Measurements from ENCODE around the gene MAP7D2. TPM values are rescaled to one million over a fixed set of nuclear protein-coding genes. Genes with fewer than 3 reads are reported as not detected.

The MAP7D2 gene
- total and polyA plus RNA-seq, 2 experiments from 2014 or later = 0.90 to 1.6 TPM

- H3K27ac ChIP-seq (ENCODE audit: low read depth) = no peak overlapping the region
- no peak overlapping the region for H3K4me2 ChIP-seq
- no peak overlapping the region for H3K4me3 ChIP-seq
- H3K9me3 Mint-ChIP-seq = no peaks in the 10 kb centered on the region
- H3K79me2 ChIP-seq (replicated peaks; ENCODE audit: insufficient read depth) = peaks cover 34% of the 10 kb centered on the region
- H3K4me3 Mint-ChIP-seq = peak overlapping the region; percentile 50; the same call in 2 of the 3 replicates
- TF ChIP-seq ZNF114 (CRISPR knock-in tag; IDR thresholded peaks at IDR 0.05) = no peak
- TF ChIP-seq NANOG (IDR thresholded peaks at IDR 0.05; ENCODE audit: borderline replicate concordance) = no peak
- no peak for TF ChIP-seq REST (IDR thresholded peaks at IDR 0.05; ENCODE audit: unreplicated experiment)
- no peak for TF ChIP-seq POLR2AphosphoS5 (IDR thresholded peaks at IDR 0.05; ENCODE audit: low read depth)
- TF ChIP-seq ZNF331 (CRISPR knock-in tag; IDR thresholded peaks at IDR 0.05; ENCODE audit: low read depth) = no peak
- TF ChIP-seq CTCF (conservative IDR thresholded peaks at IDR 0.05; ENCODE audit: low read depth in 2 of 2) = no peak
- TF ChIP-seq EZH2phosphoT487 (IDR thresholded peaks at IDR 0.05; ENCODE audit: unreplicated experiment) = no peak
- no peak for TF ChIP-seq CREB1 (CRISPR knock-in tag; IDR thresholded peaks at IDR 0.05; ENCODE audit: low read depth)
- TF ChIP-seq ZNF462 (CRISPR knock-in tag; IDR thresholded peaks at IDR 0.05) = no peak
- TF ChIP-seq ETS1 (IDR thresholded peaks at IDR 0.05) = no peak
- TF ChIP-seq EZH2 (IDR thresholded peaks at IDR 0.05; ENCODE audit: low read depth, unreplicated experiment) = no peak
- TF ChIP-seq JUNB (IDR thresholded peaks at IDR 0.05; ENCODE audit: unreplicated experiment) = no peak
- TF ChIP-seq STAT1 (IDR thresholded peaks at IDR 0.05; ENCODE audit: unreplicated experiment) = no peak
- H2AFZ ChIP-seq = no peak overlapping the region
- peaks cover 13% of the 10 kb centered on the region; the same call in 2 of the 3 replicates for H3K4me1 Mint-ChIP-seq
- H3F3A ChIP-seq (replicated peaks; ENCODE audit: low read depth) = no peaks in the 10 kb centered on the region
- peaks cover 7% of the 10 kb centered on the region; the same call in 1 of the 2 replicates for H4K20me1 ChIP-seq (replicated peaks; ENCODE audit: insufficient read depth)
- peaks cover 4% of the 10 kb centered on the region for H3K27me3 Mint-ChIP-seq (ENCODE audit: insufficient read depth, low read depth, poor library complexity)
- no peaks in the 10 kb centered on the region for H3K27me3 ChIP-seq (ENCODE audit: insufficient read depth)
- H3K36me3 ChIP-seq (ENCODE audit: insufficient read depth) = no peaks in the 10 kb centered on the region; the same call in 1 of the 2 replicates
- no peaks in the 10 kb centered on the region for H3K9me2 ChIP-seq (ENCODE audit: insufficient read depth)
- ATAC-seq = no peak
- H3K27ac Mint-ChIP-seq = no peak overlapping the region
- no peaks in the 10 kb centered on the region; the same call in 1 of the 2 replicates for H3K4me1 ChIP-seq (ENCODE audit: insufficient read depth)
- H3K36me3 Mint-ChIP-seq (ENCODE audit: low read depth) = peaks cover 24% of the 10 kb centered on the region; the same call in 2 of the 3 replicates
- DNase-seq (ENCODE audit: low spot score) = no peak
Measured at GRCh38 chrX:20143111-20143510, 26.4 kb upstream of the MAP7D2 start.
